ENCODE data around the gene POU2F1.

GRCh38 chr1:167360120-167360519 is 139.4 kb downstream of the POU2F1 start:
- TF ChIP-seq POLR2A (IDR thresholded peaks at IDR 0.05) = no peak
- no peak for TF ChIP-seq EP300 (IDR thresholded peaks at IDR 0.05)

All from sigmoid colon (tissue), 4 donors.